GM12864 (cell line): ENCODE data around the gene GJA3.

ENCODE experiments used
- DNase-seq: peaks from one replicate; pipeline ENCODE4 v3.0.0-alpha.2; 2011; ENCODE audit warnings: low read depth
- H3K4me3 ChIP-seq: 2 replicates; pipeline ENCODE4 v1.5.1; 2011; ENCODE audit warnings: mild to moderate bottlenecking, low read depth, low read length, control low read depth
- CTCF ChIP-seq: IDR thresholded peaks from 2 replicates; pipeline ENCODE4 v1.5.1; 2011; ENCODE audit warnings: low read depth, mild to moderate bottlenecking, moderate library complexity, low read length, control low read depth, inconsistent platforms; ENCODE audit errors: missing control alignments

The GJA3 gene

GRCh38 chr13:20149762-20150161 is 11.1 kb downstream of the GJA3 start:
- H3K4me3 ChIP-seq: no peak overlapping the region
- no peak for DNase-seq
- TF ChIP-seq CTCF: no peak

DNA sequence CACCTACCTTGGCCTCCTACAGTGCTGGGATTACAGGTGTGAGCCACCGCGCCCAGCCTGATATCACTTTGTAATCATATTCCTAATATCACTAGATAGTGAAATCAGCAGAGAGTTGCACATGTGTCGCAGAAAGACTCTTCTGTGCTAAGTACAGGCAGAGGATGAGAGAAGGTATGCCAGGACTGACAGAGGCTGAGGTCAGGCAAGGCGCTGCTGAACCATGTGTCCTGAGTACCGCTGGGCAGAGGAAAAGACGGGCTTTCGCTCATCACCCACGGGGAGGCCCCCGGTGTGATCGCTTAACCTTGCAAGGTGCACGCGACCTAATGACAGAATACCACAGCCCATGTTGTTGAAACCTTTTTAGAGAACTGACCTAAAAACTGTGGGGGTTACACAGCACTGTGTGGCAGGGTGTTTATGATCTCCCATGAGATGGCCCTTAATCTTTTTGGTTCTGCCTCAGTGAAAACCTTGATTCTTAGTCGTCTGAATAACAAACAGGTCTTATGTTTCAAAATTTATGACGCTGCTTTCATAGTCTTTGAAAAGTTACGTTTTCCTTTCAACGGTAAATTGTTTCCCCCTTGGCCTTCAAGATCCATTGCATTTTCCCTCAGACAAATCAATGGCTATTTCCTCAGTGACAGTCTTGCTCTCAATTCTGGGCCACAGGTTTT is 12.2 kb downstream of the GJA3 start:
- no peak for TF ChIP-seq CTCF
- no peak overlapping the region for H3K4me3 ChIP-seq
- DNase-seq: no peak

- no peak for DNase-seq
- no peak overlapping the region for H3K4me3 ChIP-seq
- TF ChIP-seq CTCF: no peak
Measured at GRCh38 chr13:20146381-20146780, 14.5 kb downstream of the GJA3 start.

- DNase-seq: no peak
- no peak for TF ChIP-seq CTCF
- no peak overlapping the region for H3K4me3 ChIP-seq
Measured at GRCh38 chr13:20145521-20145920, 15.3 kb downstream of the GJA3 start.

DNA sequence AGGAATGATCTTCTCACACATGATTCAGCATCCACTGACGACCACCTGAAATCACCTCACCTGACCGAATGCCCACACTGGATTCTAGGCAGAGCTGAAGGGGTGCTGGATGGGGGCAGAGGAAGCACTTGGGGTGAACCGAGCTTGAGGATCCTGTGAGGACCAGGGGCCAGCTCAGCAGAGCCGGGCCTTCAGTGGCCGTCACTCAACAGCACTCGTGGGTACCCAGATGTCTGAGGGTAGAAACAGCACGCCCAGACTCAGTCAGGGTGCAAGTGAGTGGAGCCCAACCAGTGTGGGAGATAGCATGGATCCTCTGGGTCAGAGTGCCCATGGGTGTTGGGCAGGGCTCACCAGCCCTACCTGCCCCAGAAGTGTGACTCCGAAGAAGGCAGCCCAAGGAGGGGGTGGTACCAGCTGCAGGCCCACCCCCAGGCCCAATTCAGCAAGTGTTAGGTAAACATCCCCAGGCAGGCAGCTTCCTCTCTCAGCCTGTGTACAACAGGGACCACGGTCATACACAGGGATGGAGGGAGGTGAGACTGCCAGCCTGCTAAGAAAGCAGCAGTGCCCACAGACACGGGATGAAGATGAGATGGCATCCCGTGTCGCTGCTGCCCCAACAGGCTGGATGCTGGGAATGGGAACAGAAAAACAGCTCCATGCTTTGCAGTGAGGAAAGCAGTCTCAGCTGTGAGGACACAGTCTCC is 16.6 kb downstream of the GJA3 start:
- TF ChIP-seq CTCF: no peak

GRCh38 chr13:20142927-20143480 is 17.8 kb downstream of the GJA3 start:
- DNase-seq: no peak
- no peak overlapping the region for H3K4me3 ChIP-seq
- no peak for TF ChIP-seq CTCF

More for the DNA sequence above, 16.6 kb downstream of the GJA3 start:
- no peak overlapping the region for H3K4me3 ChIP-seq
- DNase-seq: no peak
